GM21381 (cell line): ENCODE data around the gene DUSP22.
"Not testable (repeated sequence)": the region's sequence is repeated elsewhere in the genome, so short reads cannot be mapped to it uniquely, and the experiment has no call there.

Experiments
- ATAC-seq: cut with Tn5 transposase; IDR thresholded peaks from one replicate; pipeline ENCODE4 v1.9.1; 2021; ENCODE audit warnings: mild to moderate bottlenecking, moderate library complexity; ENCODE audit not compliant: unreplicated experiment

DUSP22 gene

GRCh38 chr6:279341-280029 lies 12.8 kb upstream of the DUSP22 start:
- ATAC-seq, result no peak

- no peak for ATAC-seq
These were observed 11.4 kb upstream of the DUSP22 start for GRCh38 chr6:280775-281468.

GRCh38 chr6:281469-282103 lies 10.7 kb upstream of the DUSP22 start:
- ATAC-seq, result no peak

- no peak for ATAC-seq
These were observed 10.0 kb upstream of the DUSP22 start for GRCh38 chr6:282177-282866.

- ATAC-seq, result no peak
These were observed 9.3 kb upstream of the DUSP22 start for GRCh38 chr6:282867-283416.

- no peak for ATAC-seq
These were observed 7.8 kb upstream of the DUSP22 start for GRCh38 chr6:284486-284885.

- no peak for ATAC-seq
These were observed 7.1 kb upstream of the DUSP22 start for GRCh38 chr6:285030-285771.

- not testable (repeated sequence) for ATAC-seq
These were observed 6.4 kb upstream of the DUSP22 start for GRCh38 chr6:285902-286301.

- no peak for ATAC-seq
These were observed 5.4 kb upstream of the DUSP22 start for GRCh38 chr6:286681-287488.

GRCh38 chr6:287489-287860 lies 4.8 kb upstream of the DUSP22 start:
- no peak for ATAC-seq

GRCh38 chr6:288866-289265 lies 3.4 kb upstream of the DUSP22 start:
- no peak for ATAC-seq

GRCh38 chr6:290111-290922 lies 2.0 kb upstream of the DUSP22 start:
- ATAC-seq, result no peak

- ATAC-seq, result no peak
These were observed 1.0 kb upstream of the DUSP22 start for GRCh38 chr6:291204-291696.

GRCh38 chr6:292506-293192 lies 362 bp downstream of the DUSP22 start:
- peak; percentile 32 for ATAC-seq

- ATAC-seq, result no peak
These were observed 1.2 kb downstream of the DUSP22 start for GRCh38 chr6:293193-294174.

- no peak for ATAC-seq
These were observed 2.6 kb downstream of the DUSP22 start for GRCh38 chr6:294656-295565.
